ENCODE results near the gene GP1BB.
A peak's percentile ranks its signal among the peaks of the same experiment; 100 is the strongest.

Gene GP1BB

DNA sequence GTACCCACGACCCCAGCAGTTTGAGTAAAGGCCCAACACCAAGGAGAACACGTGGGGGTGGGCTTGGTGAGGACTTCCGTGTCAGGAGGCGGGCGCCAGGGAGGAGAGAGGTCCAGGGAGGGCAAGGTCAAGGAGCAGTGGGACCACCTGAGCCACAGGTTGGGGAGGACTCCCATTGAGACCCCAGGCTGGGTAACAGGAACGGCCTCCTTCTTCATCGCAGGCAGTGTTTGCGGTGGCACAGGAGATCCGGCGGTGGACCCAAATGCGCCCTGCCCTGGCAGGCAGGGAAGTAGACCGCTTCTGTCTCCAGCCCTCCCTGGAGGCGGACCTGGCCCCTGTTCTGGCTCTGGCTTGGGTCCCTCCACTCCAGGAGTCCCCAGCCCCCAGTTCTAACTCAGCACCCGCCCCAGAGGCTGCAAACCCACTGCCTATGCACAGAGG, 31.4 kb downstream of the GP1BB start:
- Histone ChIP-seq H4K8ac (ENCODE audit: low read depth, low read length) (no peak overlapping the region), H2BK12ac (ENCODE audit: low read length) (no peak overlapping the region), H3K79me1 (ENCODE audit: low read length) (no peaks in the 10 kb centered on the region), H4K12ac (ENCODE audit: low read depth, low read length) (no peak overlapping the region), H3K23ac (ENCODE audit: low read length) (no peak overlapping the region), H4K91ac (ENCODE audit: low read depth, low read length) (no peak overlapping the region), H3K79me2 (ENCODE audit: control insufficient read depth, insufficient read depth, low read length, poor library complexity) (no peaks in the 10 kb centered on the region), H3K36me3 (ENCODE audit: control insufficient read depth in 1 of 2, insufficient read depth in 2 of 2, low read length in 2 of 2) (no peaks in the 10 kb centered on the region), H3K27ac (ENCODE audit: low read depth, low read length) (no peak overlapping the region), H3K18ac (ENCODE audit: low read length) (no peak overlapping the region), H3K27me3 (ENCODE audit: insufficient read depth, low read length) (peaks cover 68% of the 10 kb centered on the region), H2BK5ac (ENCODE audit: low read depth, low read length, poor library complexity) (no peak overlapping the region), H3K9ac (ENCODE audit: low read length) (no peak overlapping the region), H3K14ac (ENCODE audit: low read length) (no peak overlapping the region), H2AFZ (ENCODE audit: insufficient read depth, low read length, poor library complexity) (no peak overlapping the region), H3K4me3 (ENCODE audit: low read depth, low read length) (no peak overlapping the region), H3K4me2 (ENCODE audit: low read length) (no peak overlapping the region), H2BK120ac (ENCODE audit: insufficient read depth, low read length, poor library complexity) (no peak overlapping the region), H2AK5ac (ENCODE audit: low read length) (no peak overlapping the region), H3K9me3 (ENCODE audit: insufficient read depth, low read depth, low read length) (peaks cover 13% of the 10 kb centered on the region), H3K4ac (ENCODE audit: low read depth, low read length) (no peak overlapping the region), H3K4me1 (ENCODE audit: control insufficient read depth in 1 of 2, insufficient read depth in 2 of 2, low read length in 2 of 2) (peaks cover 0 to 6% of the 10 kb centered on the region in 2 experiments)
- WGBS (ENCODE audit: extremely low coverage, insufficient coverage, insufficient read length) = no CpG with 5 or more reads among the region's 14 CpGs
- DNase-seq = no peak

DNA sequence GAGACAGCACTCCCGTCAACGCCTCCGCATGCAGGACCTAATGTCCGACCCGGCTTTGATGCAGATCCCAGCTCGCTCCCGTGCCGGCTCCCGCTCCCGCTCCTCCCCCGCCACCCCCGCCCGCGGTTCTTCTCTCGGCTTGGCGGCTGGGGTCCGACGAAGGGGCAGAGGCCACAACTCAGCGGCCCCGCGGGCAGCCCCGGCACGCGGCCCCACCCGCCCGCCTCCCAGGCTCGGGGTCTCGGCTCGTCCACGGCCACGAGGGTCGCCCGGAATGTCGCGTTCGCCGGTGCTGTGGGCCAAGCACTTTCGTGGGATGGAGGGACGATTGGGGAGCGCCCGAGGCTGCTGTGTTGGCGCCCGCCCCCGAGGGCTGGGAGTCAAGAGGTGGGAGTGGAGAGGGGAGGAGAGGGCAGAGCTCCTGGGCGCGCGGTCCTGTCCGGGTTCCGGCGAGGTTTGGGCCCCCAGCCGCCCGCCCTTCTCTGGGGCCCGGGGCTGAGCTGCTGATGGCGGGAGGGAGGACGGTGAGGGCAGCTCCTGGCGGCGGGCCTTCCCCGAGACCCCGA, 31.9 kb downstream of the GP1BB start:
- Histone ChIP-seq H3K23ac (ENCODE audit: low read length) (no peak overlapping the region), H2AFZ (ENCODE audit: insufficient read depth, low read length, poor library complexity) (no peak overlapping the region), H3K4me3 (ENCODE audit: low read depth, low read length) (no peak overlapping the region), H3K14ac (ENCODE audit: low read length) (no peak overlapping the region), H3K9ac (ENCODE audit: low read length) (no peak overlapping the region), H3K9me3 (ENCODE audit: insufficient read depth, low read depth, low read length) (peaks cover 13% of the 10 kb centered on the region), H4K8ac (ENCODE audit: low read depth, low read length) (no peak overlapping the region), H3K27ac (ENCODE audit: low read depth, low read length) (no peak overlapping the region), H2BK5ac (ENCODE audit: low read depth, low read length, poor library complexity) (no peak overlapping the region), H3K79me1 (ENCODE audit: low read length) (no peaks in the 10 kb centered on the region), H3K79me2 (ENCODE audit: control insufficient read depth, insufficient read depth, low read length, poor library complexity) (no peaks in the 10 kb centered on the region), H2AK5ac (ENCODE audit: low read length) (no peak overlapping the region), H2BK120ac (ENCODE audit: insufficient read depth, low read length, poor library complexity) (no peak overlapping the region), H3K4me2 (ENCODE audit: low read length) (no peak overlapping the region), H4K91ac (ENCODE audit: low read depth, low read length) (no peak overlapping the region), H4K12ac (ENCODE audit: low read depth, low read length) (no peak overlapping the region), H3K18ac (ENCODE audit: low read length) (no peak overlapping the region), H3K27me3 (ENCODE audit: insufficient read depth, low read length) (peaks cover 70% of the 10 kb centered on the region), H3K36me3 (ENCODE audit: control insufficient read depth in 1 of 2, insufficient read depth in 2 of 2, low read length in 2 of 2) (no peaks in the 10 kb centered on the region), H2BK12ac (ENCODE audit: low read length) (no peak overlapping the region), H3K4me1 (ENCODE audit: control insufficient read depth in 1 of 2, insufficient read depth in 2 of 2, low read length in 2 of 2) (peaks cover 0 to 6% of the 10 kb centered on the region in 2 experiments), H3K4ac (ENCODE audit: low read depth, low read length) (no peak overlapping the region)
- no peak for DNase-seq
- WGBS (ENCODE audit: extremely low coverage, insufficient coverage, insufficient read length) = no CpG with 5 or more reads among the region's 59 CpGs

DNA sequence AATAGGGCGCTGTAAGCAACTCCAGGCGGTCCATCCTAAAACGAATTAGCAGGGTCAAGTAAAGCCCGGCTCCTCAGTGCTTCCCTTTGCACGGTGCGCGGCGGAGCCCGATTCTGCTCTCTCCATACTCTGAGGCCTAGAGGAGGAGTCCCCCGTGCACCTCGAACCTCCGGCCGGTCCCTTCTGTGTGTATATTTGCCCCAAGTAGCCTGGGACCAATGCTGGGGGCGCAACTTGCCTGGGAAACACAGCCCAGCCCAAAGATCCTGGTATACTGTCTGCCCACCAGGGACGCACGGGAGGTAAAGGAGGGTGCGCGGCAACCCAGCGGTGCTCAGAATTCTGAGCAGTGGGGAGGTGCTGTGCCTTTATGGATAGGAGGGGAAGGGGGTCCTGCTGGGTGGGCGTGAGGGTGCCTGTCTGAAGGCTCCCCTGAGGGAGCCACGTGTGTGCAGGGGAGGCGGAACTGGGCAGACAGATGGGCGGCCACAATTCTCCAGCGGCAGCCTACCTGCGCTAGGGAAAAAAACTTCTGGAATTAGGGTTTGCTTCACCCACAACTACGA, 32.5 kb downstream of the GP1BB start:
- no peaks in the 10 kb centered on the region for H3K79me2 ChIP-seq (ENCODE audit: control insufficient read depth, insufficient read depth, low read length, poor library complexity)
- no peak overlapping the region for H3K4me2 ChIP-seq (ENCODE audit: low read length)
- H3K23ac ChIP-seq (ENCODE audit: low read length) = no peak overlapping the region
- H2AK5ac ChIP-seq (ENCODE audit: low read length) = no peak overlapping the region
- H2BK120ac ChIP-seq (ENCODE audit: insufficient read depth, low read length, poor library complexity) = no peak overlapping the region
- H3K27me3 ChIP-seq (ENCODE audit: insufficient read depth, low read length) = peaks cover 72% of the 10 kb centered on the region
- peaks cover 0 to 6% of the 10 kb centered on the region in 2 experiments for H3K4me1 ChIP-seq (ENCODE audit: control insufficient read depth in 1 of 2, insufficient read depth in 2 of 2, low read length in 2 of 2)
- no peak overlapping the region for H2AFZ ChIP-seq (ENCODE audit: insufficient read depth, low read length, poor library complexity)
- H4K8ac ChIP-seq (ENCODE audit: low read depth, low read length) = no peak overlapping the region
- H3K14ac ChIP-seq (ENCODE audit: low read length) = no peak overlapping the region
- no peak for DNase-seq
- no peaks in the 10 kb centered on the region for H3K36me3 ChIP-seq (ENCODE audit: control insufficient read depth in 1 of 2, insufficient read depth in 2 of 2, low read length in 2 of 2)
- no peak overlapping the region for H3K4me3 ChIP-seq (ENCODE audit: low read depth, low read length)
- no peak overlapping the region for H2BK5ac ChIP-seq (ENCODE audit: low read depth, low read length, poor library complexity)
- H3K27ac ChIP-seq (ENCODE audit: low read depth, low read length) = no peak overlapping the region
- no CpG with 5 or more reads among the region's 26 CpGs for WGBS (ENCODE audit: extremely low coverage, insufficient coverage, insufficient read length)
- no peak overlapping the region for H3K9ac ChIP-seq (ENCODE audit: low read length)
- H4K91ac ChIP-seq (ENCODE audit: low read depth, low read length) = no peak overlapping the region
- no peak overlapping the region for H4K12ac ChIP-seq (ENCODE audit: low read depth, low read length)
- peaks cover 13% of the 10 kb centered on the region for H3K9me3 ChIP-seq (ENCODE audit: insufficient read depth, low read depth, low read length)
- no peak overlapping the region for H3K4ac ChIP-seq (ENCODE audit: low read depth, low read length)
- no peak overlapping the region for H2BK12ac ChIP-seq (ENCODE audit: low read length)
- H3K79me1 ChIP-seq (ENCODE audit: low read length) = no peaks in the 10 kb centered on the region
- H3K18ac ChIP-seq (ENCODE audit: low read length) = no peak overlapping the region

DNA sequence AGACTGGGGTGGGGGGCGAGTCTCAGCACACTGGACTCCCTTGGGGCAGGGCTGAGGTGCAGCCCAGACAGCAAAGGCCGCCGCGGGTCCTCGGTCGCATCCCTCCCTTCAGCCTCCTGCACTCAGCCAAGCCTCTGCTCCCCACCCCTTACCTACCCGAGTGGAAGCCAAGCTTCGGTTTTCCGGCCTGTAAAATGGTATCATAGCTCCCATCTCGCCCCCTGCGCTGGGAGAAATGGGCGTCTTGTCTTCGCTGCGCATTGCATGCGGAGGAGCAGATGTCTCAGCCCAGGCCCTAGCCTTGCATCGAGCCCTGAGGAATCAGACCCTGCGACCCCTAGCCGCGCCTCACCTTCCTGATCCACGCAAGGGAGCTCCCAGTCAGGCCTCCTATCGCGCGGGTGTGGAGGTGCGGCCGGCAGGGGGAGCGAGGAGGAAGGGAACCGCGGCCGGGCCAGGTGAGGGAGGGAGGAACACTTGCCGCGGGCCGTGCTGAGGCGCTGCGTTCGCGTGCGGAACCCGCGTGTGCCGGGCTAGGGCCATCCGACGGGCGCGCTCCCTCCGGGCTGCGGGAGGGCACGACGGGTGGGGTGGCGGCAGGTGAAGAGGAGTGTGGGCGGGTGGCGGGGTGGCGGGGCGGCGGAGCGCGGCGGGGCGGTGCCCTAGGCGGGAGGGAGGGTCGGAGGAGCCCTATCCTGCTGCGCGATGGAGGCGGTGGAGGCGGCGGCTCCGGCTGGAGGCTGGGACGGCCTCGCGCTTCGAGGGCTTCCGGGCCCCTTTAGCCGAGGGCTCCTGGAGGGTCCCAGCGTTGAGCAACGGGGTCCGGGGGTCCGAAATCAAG, 33.2 kb downstream of the GP1BB start:
- peaks cover 13% of the 10 kb centered on the region for H3K9me3 ChIP-seq (ENCODE audit: insufficient read depth, low read depth, low read length)
- no peak overlapping the region for H3K27ac ChIP-seq (ENCODE audit: low read depth, low read length)
- no peaks in the 10 kb centered on the region for H3K36me3 ChIP-seq (ENCODE audit: control insufficient read depth in 1 of 2, insufficient read depth in 2 of 2, low read length in 2 of 2)
- H2BK120ac ChIP-seq (ENCODE audit: insufficient read depth, low read length, poor library complexity) = no peak overlapping the region
- H4K91ac ChIP-seq (ENCODE audit: low read depth, low read length) = no peak overlapping the region
- peak overlapping the region; percentile 34 for H3K4me3 ChIP-seq (ENCODE audit: low read depth, low read length)
- no peak overlapping the region for H3K9ac ChIP-seq (ENCODE audit: low read length)
- no peak overlapping the region for H4K8ac ChIP-seq (ENCODE audit: low read depth, low read length)
- no peak overlapping the region for H2AFZ ChIP-seq (ENCODE audit: insufficient read depth, low read length, poor library complexity)
- H4K12ac ChIP-seq (ENCODE audit: low read depth, low read length) = no peak overlapping the region
- no peaks in the 10 kb centered on the region for H3K79me1 ChIP-seq (ENCODE audit: low read length)
- no peak overlapping the region for H2BK12ac ChIP-seq (ENCODE audit: low read length)
- H2AK5ac ChIP-seq (ENCODE audit: low read length) = no peak overlapping the region
- H3K23ac ChIP-seq (ENCODE audit: low read length) = no peak overlapping the region
- WGBS (ENCODE audit: extremely low coverage, insufficient coverage, insufficient read length) = no CpG with 5 or more reads among the region's 76 CpGs
- no peak overlapping the region for H2BK5ac ChIP-seq (ENCODE audit: low read depth, low read length, poor library complexity)
- peaks cover 3 to 6% of the 10 kb centered on the region in 2 experiments for H3K4me1 ChIP-seq (ENCODE audit: control insufficient read depth in 1 of 2, insufficient read depth in 2 of 2, low read length in 2 of 2)
- DNase-seq = peak; percentile 63 to 83
- H3K27me3 ChIP-seq (ENCODE audit: insufficient read depth, low read length) = peaks cover 78% of the 10 kb centered on the region
- H3K79me2 ChIP-seq (ENCODE audit: control insufficient read depth, insufficient read depth, low read length, poor library complexity) = no peaks in the 10 kb centered on the region
- H3K4ac ChIP-seq (ENCODE audit: low read depth, low read length) = no peak overlapping the region
- H3K18ac ChIP-seq (ENCODE audit: low read length) = no peak overlapping the region
- H3K4me2 ChIP-seq (ENCODE audit: low read length) = peak overlapping the region; percentile 37
- H3K14ac ChIP-seq (ENCODE audit: low read length) = no peak overlapping the region
